ENCODE results near the gene MYH9. TPM values are rescaled to one million over a fixed set of nuclear protein-coding genes. Genes with fewer than 3 reads are reported as not detected.

MYH9 gene
- polyA plus RNA-seq, 3 donors: 257 to 295 (median 274) TPM

DNA sequence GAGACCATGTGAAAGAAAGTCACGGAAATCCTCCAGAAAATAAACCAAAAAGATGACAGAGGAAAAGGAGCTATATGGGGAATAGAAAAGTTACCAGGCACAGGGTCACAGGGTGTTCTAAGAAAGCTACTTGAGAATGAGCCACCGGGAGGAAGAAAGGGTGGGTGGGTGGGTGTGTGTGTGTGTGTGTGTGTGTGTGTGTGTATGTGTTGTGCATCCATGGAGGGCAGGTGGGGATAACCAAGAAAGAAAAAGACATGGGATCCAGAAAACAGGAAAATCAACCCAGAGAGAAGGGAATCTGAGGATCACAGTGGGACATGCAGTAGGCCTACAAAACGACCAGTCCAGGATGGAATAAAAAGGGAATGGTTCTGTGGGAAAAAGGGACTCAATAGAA is 152.2 kb downstream of the MYH9 start:
- DNase-seq (ENCODE audit: low read depth in 3 of 3, low spot score in 2 of 3): no peak

DNA sequence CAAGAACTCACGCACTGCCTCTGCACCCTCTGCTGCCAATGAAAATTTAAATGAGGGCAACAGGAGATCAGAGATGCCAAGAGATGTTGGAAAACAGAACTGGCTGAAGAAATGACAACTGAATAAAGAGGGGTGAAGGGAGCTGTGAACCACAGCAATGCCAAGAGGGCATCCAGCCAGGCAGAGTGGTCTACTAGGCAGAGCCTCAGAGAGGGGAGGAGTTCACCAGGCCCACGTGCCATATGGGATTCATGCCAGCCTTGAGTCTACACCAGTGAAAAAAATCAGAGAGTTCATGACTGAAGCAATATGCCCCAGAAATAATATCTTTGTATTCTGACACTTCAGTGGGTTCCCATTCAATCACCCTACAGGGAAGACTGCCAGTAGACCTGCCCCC is 152.8 kb downstream of the MYH9 start:
- DNase-seq (ENCODE audit: low read depth in 3 of 3, low spot score in 2 of 3): no peak

DNA sequence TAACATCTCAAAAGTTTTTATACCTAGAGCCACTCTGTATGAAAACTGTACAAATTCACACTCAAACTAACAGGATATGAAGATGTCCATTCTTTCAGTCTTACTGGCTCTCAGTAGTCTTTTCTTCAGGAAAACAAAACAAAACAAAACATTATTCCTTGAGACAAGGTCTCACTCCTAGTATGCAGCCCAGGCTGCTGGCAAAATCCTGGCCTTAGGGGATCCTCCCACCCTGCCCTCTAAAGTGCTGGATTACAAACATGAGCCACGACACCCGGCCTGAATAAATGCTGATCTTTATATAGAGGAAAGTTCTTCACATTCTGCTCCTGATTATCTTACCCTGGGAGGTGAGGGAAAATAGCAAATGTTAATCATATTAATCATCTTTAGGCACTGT is 153.6 kb downstream of the MYH9 start:
- DNase-seq (ENCODE audit: low read depth in 3 of 3, low spot score in 2 of 3): no peak

DNA sequence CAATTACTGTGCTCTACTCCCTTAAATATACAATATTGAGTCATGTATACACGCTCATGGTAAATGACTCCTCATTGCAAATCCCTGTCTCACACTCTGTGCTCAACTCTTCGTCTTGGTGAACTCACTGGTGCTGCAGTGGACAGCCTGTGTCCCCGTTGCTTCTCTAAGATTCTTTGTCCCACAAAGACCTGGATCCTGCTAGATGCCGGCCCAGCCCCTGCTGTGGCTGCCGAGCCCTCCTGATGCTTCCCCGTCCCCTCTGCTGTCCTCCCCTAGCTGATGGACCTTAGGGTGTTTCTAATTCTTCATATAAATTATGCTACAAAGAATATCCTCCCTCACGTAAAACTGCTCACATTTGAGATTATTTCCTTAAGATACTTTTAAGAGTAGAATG is 154.0 kb downstream of the MYH9 start:
- DNase-seq (ENCODE audit: low read depth in 3 of 3, low spot score in 2 of 3): no peak

DNA sequence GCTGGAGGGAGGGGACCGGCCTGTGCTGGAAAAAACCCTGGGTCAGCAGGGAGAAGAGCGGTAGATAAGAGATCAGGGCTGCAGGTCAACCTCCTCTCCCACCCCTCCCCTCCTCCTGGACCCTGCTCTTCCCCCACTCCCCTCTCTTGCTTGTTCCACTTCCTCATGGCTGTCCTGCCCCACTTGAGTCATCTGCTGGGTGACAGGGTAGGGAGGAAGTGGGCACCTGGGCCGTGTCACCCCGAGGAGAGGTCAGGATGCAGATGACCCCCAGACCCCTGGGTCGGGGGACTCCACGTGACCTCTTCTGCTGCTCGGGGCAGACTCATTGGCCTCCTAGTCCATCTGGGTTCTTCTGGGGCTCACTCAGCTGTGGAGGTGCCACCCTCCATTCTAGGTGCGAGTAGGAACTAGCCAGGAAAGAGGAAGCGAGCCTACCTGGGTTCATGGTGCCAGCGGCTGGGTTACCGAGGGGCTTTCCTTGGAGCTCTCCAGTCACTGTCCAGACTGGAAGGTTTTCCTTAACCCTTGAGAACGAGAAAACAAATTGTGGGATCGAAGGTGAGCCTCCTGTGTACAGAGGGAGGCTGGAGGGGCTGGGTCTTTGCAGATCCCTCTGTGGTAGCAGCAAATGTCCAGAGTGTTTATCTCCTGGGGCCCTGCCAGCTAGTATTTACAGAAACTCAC is 154.9 kb downstream of the MYH9 start:
- DNase-seq (ENCODE audit: low read depth in 3 of 3, low spot score in 2 of 3): no peak

Other genes with a start within 250 kb of the MYH9 start
- 10 to 100 TPM; 15.5 to 16.8 (median 15.5) TPM for gene APOL3, start 227.2 kb downstream of the MYH9 start, polyA plus RNA-seq (ENCODE audit: insufficient read length in 3 of 3)
- gene APOL4, start 186.2 kb downstream of the MYH9 start, polyA plus RNA-seq (ENCODE audit: insufficient read length in 3 of 3): 10 to 100 TPM in 1 of 3 donors, 1 to 10 TPM in 2; 6.7 to 10.9 (median 8.8) TPM
- gene APOL2, start 148.4 kb downstream of the MYH9 start, polyA plus RNA-seq (ENCODE audit: insufficient read length in 3 of 3): 10 to 100 TPM; 26.9 to 28.5 (median 28.0) TPM
- gene APOL1, start 134.8 kb downstream of the MYH9 start, polyA plus RNA-seq (ENCODE audit: insufficient read length in 3 of 3): 10 to 100 TPM; 12.3 to 13.7 (median 13.1) TPM
- gene TXN2, start 93.7 kb upstream of the MYH9 start, polyA plus RNA-seq (ENCODE audit: insufficient read length in 3 of 3): 100 to 1,000 TPM; 133 to 142 (median 138) TPM
- gene FOXRED2, start 119.1 kb upstream of the MYH9 start, polyA plus RNA-seq (ENCODE audit: insufficient read length in 3 of 3): 10 to 100 TPM; 23.2 to 25.6 (median 24.5) TPM
- gene EIF3D, start 141.2 kb upstream of the MYH9 start, polyA plus RNA-seq (ENCODE audit: insufficient read length in 3 of 3): 100 to 1,000 TPM; 319 to 329 (median 322) TPM

Measured in right renal cortex interstitium (tissue), 3 donors.